Stimulated activated CD8-positive, alpha-beta memory T cell treated with anti-CD3 and anti-CD28 coated beads, Interleukin-15, amount 100 ng/mL, for 4 hours (primary cell): ENCODE measurements around the gene SLC35A3.
"Not testable (repeated sequence)": the region's sequence is repeated elsewhere in the genome, so short reads cannot be mapped to it uniquely, and the experiment has no call there.

ENCODE experiments used
- DNase-seq, 2 donors: peaks; one replicate each; pipeline ENCODE4 v3.0.0-alpha.2; 2020; ENCODE audit warnings: low read depth in 2 of 2

Gene SLC35A3

DNA sequence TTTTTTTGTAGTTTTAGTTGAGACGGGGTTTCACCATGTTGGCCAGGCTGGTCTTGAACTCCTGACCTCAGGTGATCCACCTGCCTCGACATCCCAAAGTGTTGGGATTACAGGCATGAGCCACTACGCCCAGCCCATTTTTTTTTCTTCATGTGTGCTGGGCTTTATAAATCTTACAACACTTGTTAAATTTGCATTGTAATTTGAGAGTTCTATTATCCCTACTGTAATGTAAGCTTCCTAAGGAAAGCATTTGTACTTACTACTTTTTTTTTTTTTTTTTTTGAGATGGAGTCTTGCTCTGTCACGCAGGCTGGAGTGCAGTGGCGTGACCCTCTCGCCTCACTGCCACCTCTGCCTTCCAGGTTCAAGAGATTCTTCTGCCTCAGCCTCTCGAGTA lies 2.3 kb downstream of the SLC35A3 start:
- not testable (repeated sequence) for DNase-seq

GRCh38 chr1:99975529-99975928 lies 5.7 kb downstream of the SLC35A3 start:
- no peak for DNase-seq

- DNase-seq: not testable (repeated sequence)
Observed at GRCh38 chr1:99977326-99977725, 7.5 kb downstream of the SLC35A3 start.

DNA sequence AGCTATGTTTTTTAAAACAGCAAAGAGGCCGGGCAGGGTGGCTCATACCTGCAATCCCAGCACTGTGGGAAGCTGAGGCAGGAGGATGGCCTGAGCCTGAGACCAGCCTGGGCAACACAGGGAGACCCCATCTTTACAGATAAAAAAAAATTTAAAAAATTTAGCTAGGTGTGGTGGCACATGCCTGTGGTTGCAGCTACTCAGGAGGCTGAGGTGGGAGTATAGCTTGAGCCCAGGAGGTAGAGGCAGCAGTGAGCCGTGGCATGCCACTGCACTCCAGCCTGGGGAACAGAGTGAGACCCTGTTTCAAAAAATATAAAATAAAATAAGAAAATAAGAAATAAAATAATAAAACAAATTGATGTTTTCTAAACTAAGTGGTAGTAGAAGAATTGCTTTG lies 8.4 kb downstream of the SLC35A3 start:
- no peak for DNase-seq

DNA sequence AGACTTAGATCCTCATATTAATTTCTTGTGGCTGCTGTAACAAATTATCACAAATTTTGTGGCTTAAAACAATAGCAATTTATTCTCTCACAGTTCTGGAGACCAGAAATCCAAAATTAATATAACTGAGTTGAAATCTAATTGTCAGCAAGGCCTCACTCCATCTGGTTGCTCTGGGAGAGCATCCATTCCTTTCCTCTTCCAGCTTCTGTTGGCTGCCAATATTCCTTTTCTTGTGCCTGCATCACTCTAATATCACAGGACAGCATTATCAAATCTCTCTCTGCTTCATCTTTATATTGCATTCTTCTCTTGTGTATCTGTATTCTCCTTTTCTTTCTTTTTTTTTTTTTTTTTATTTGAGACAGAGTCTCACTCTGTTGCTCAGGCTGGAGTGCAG lies 9.3 kb downstream of the SLC35A3 start:
- no peak for DNase-seq

- no peak for DNase-seq
Observed at GRCh38 chr1:99980928-99981327, 11.1 kb downstream of the SLC35A3 start.

GRCh38 chr1:99986656-99987225 lies 16.9 kb downstream of the SLC35A3 start:
- no peak for DNase-seq

DNA sequence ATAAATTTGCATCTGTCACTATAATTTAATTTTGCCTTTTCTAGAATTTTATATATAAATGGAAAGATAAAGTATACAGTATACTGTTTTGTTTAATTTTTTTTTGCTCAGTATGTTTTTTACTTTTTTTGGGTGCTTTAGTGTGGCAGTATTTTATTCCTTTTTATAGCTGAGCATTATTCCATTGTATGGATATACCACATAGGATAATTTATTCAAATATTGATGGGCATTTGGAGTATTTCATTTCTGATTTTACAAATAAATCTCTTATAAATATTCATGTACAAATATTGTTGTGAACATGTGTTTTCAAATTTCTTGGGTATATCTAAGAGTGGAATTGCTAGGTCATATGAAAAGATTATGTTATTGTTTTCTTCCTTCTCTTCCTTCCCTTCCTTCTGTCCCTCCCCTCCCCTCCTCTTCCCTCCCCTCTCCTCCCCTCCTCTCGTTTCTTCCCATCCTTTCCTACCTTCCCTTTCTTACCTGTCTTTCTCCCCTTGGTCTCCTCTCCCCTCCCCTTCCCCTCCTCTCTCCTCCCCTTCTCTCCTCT lies 18.5 kb downstream of the SLC35A3 start:
- DNase-seq: no peak

GRCh38 chr1:99992044-99992722 lies 22.4 kb downstream of the SLC35A3 start:
- no peak for DNase-seq

- DNase-seq: no peak
Observed at GRCh38 chr1:99992760-99993467, 23.1 kb downstream of the SLC35A3 start.

GRCh38 chr1:99993468-99993845 lies 23.7 kb downstream of the SLC35A3 start:
- no peak for DNase-seq

DNA sequence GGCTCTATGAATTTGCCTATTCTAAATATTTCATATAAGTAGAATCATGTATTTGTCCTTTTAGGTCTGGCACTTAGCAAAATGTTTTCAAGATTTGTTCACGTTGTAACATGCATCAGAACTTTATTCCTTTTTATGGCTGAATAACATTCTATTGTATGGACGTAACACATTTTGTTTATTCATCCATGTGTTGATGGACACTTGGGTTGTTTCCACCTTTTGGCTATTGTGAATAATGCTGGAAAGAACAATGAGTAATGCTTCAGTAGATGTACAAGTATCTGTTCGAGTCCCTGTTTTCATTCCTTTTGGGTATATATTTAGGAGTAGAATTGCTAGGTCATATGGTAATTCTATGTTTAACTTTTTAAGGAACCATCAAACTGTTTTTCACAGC lies 24.7 kb downstream of the SLC35A3 start:
- DNase-seq: no peak

DNA sequence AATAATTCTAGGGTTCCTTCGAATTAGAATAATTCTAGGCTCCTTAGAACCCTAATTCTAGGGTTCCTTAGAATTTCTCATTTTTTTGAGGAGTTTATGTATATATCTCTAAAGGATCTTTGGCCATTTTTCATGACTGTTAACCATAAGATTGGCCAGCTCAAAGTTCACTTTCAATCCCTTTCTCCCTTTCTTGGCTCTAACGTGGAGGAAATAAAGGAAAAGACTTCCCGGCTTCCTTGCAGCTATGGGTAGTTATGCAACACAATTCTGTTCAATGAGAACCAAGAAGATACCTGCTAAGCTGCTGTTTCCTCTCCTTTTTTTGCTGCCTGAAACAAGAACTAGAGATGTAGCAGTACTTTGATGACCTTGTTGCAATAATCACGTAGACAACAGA lies 27.2 kb downstream of the SLC35A3 start:
- no peak for DNase-seq

GRCh38 chr1:100001462-100001861 lies 31.7 kb downstream of the SLC35A3 start:
- DNase-seq: no peak

DNA sequence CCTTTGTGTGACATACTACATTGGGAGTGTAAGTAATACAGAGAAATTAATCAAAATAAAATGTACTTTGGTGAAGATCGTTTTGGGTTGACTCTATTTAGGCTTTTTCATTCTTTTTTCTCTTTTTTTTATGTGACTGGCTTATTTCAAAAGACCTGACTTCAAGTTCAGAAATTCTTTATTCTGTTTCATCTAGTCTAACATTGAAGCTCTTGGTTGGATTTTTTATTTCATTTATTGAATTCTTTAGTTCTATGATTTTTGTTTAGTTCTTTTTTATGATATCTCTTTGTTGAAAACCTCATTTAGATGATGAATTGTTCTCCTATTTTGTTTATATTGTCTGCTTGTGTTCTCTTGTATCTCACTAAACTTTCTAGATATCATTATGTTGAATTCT lies 35.6 kb downstream of the SLC35A3 start:
- no peak for DNase-seq

- DNase-seq: no peak
Observed at GRCh38 chr1:100006688-100007087, 36.9 kb downstream of the SLC35A3 start.

- DNase-seq: no peak
Observed at GRCh38 chr1:100009458-100009857, 39.7 kb downstream of the SLC35A3 start.

- no peak for DNase-seq
Observed at GRCh38 chr1:100010804-100011203, 41.0 kb downstream of the SLC35A3 start.

DNA sequence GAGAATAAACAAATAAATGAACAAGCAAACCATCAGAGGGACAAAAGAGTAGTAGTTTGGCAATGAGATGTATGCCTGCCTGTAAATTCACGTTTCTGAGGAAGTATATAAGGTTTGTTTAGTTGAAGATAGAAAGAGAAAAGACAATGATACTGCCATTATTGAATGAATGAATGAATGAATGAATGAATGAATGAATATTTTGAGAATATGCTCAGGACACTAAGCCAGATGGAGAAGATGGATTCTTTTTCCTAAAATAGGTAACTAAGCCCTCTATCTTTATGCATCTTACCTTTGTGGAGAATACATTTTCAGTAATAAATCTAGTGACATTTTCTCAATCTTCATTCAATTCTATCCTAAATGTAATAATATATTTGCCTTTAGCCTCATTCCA lies 49.4 kb downstream of the SLC35A3 start:
- no peak for DNase-seq

DNA sequence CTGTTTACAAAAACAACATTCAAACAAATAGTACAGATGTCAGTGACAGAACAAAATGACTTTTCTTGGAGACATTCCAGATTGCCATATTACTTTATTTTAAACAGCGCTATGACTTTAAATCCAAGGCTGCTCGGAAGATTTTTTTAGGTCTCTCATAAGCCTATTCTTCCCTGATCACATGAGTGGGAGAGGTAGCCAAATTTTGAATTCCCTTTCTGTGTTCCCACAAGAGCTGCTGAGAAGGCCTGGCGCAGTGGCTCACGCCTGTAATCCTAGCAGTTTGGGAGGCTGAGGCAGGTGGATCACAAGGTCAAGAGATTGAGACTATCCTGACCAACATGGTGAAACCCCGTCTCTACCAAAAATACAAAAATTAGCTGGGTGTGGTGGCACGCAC lies 53.7 kb downstream of the SLC35A3 start:
- DNase-seq: no peak

DNA sequence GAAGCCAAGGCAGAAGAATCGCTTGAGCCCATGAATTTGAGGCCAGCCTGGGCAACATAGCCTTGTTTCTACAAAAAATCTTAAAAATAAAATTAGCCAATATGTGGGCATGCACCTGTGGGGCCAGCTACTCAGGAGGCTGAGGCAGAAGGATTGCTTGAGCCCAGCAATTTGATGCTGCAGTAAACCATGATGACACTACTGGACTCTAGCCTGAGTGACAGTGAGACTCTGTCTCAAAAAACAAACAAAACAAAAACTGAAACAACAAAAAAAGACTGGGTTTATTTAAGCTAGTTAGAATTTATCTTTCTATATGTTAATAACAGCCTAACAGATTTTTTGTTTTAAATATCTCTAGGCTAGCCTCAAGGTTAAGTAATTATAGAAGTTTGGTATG lies 57.4 kb downstream of the SLC35A3 start:
- DNase-seq: no peak

DNA sequence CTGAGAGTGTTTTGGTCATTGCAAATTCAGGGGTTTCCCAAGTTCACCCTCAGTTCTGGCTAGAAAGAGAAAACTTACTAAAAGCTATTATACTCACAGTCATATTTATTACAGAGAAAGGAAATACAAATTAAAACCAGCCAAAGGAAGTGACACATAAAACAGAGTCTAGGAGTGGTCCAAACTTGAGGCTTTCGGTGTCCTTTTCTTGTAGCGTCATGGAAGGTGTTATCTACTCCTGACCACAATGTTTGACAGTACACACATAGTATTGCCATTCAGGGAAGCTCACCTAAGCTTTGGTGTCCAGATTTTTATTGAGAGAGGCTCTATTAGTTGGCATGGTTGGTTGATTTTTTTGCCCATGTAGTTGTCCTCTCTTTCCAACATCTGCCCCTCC lies 59.0 kb downstream of the SLC35A3 start:
- DNase-seq: peak in 1 of 2 donors; percentile 6

DNA sequence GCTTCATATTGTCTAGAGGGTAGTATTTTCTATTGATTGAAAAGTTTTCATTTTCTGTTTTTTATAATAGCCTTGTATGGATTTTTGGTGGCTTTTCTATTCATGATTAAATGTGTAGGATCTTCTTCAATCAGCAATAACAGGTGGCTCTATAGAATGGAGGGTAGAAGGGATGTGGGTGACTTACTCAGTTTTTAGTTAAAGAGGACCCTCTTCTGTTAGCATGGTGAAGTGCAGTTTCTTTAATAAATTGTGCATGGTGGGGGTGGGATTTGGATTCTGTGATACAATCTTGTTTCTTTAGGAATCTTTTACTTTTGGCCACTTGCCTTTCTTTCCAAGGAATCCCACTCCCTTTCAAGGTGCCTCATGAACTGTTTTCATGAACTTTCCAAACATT lies 64.7 kb downstream of the SLC35A3 start:
- DNase-seq: no peak
